Tibial artery (tissue), 4 donors: ENCODE data around the gene USP32.

Experiments used
- DNase-seq, 2 donors: peaks; one replicate each; pipeline ENCODE4 v3.0.0-alpha.2; 2019
- H3K27ac ChIP-seq, 2 donors: fragments of 200-600 bp; sonication (generic) in 1 of 2; 1 replicate in 1 of 2; 2 replicates in 1 of 2; pipeline ENCODE4 v1.5.1; 2018 to 2019; ENCODE audit warnings: mild to moderate bottlenecking in 1 of 2
- H3K27me3 ChIP-seq, 2 donors: fragments of 200-600 bp; sonication (generic) in 1 of 2; one replicate each; pipeline versions ENCODE4 v1.5.1 to v1.6.0; 2016 to 2019
- H3K36me3 ChIP-seq, 3 donors: fragments of 200-600 bp; sonication (generic) in 2 of 3; one replicate each; pipeline ENCODE4 v1.5.1; 2016 to 2019; ENCODE audit warnings: mild to moderate bottlenecking in 2 of 3
- H3K4me1 ChIP-seq, 4 donors: fragments of 200-600 bp; sonication (generic) in 2 of 4; 1 replicate in 3 of 4; 2 replicates in 1 of 4; pipeline ENCODE4 v1.5.1; 2016 to 2019
- H3K4me3 ChIP-seq, 2 donors: fragments of 200-600 bp; sonication (generic) in 1 of 2; 1 replicate in 1 of 2; 2 replicates in 1 of 2; pipeline ENCODE4 v1.5.1; 2018 to 2019; ENCODE audit warnings: mild to moderate bottlenecking in 2 of 2
- H3K9me3 ChIP-seq, 3 donors: fragments of 200-600 bp; sonication (generic) in 1 of 3; one replicate each; pipeline ENCODE4 v1.5.1; 2016 to 2019
- CTCF ChIP-seq, 2 experiments: fragments of 200-600 bp in 1 of 2; fragments of 450-650 bp in 1 of 2; IDR thresholded peaks; one replicate each; pipeline ENCODE4 v1.5.1; 2017 to 2019; ENCODE audit warnings: antibody characterized with exemption in 2 of 2, mild to moderate bottlenecking in 1 of 2, moderate library complexity in 1 of 2
- intact Hi-C: fragments of 100-400 bp; cut with DNase I; formaldehyde crosslinking; loops from one replicate; pipeline ENCODE4 v1.15.0; 2023; ENCODE audit warnings: low total_unique reads

USP32 gene

GRCh38 chr17:60332574-60332973 lies 59.4 kb downstream of the USP32 start:
- no peak overlapping the region for H3K27ac ChIP-seq
- intact Hi-C loops: no loop called here
- no peak for TF ChIP-seq CTCF (IDR thresholded peaks at IDR 0.05)
- DNase-seq: no peak
- no peak overlapping the region for H3K4me3 ChIP-seq
- H3K36me3 ChIP-seq: peaks cover 0 to under 1% (median under 1%) of the 10 kb centered on the region in 3 donors
- H3K9me3 ChIP-seq: no peaks in the 10 kb centered on the region
- H3K4me1 ChIP-seq: no peaks in the 10 kb centered on the region
- no peaks in the 10 kb centered on the region for H3K27me3 ChIP-seq

- Histone ChIP-seq H3K4me1 (peaks cover 0 to 12% (median 3%) of the 10 kb centered on the region in 4 donors), H3K27me3 (no peaks in the 10 kb centered on the region), H3K27ac (no peak overlapping the region), H3K36me3 (no peaks in the 10 kb centered on the region), H3K4me3 (no peak overlapping the region), H3K9me3 (no peaks in the 10 kb centered on the region)
- no peak for TF ChIP-seq CTCF (IDR thresholded peaks at IDR 0.05)
- DNase-seq: no peak
- intact Hi-C loops: no loop called here
These were observed 61.2 kb downstream of the USP32 start for GRCh38 chr17:60330731-60331130.

- H3K27me3 ChIP-seq: no peaks in the 10 kb centered on the region
- DNase-seq: no peak
- H3K4me3 ChIP-seq: no peak overlapping the region
- peaks cover 0 to 12% (median 3%) of the 10 kb centered on the region in 4 donors for H3K4me1 ChIP-seq
- no peak overlapping the region for H3K27ac ChIP-seq
- no peaks in the 10 kb centered on the region for H3K9me3 ChIP-seq
- H3K36me3 ChIP-seq: no peaks in the 10 kb centered on the region
- no peak for TF ChIP-seq CTCF (IDR thresholded peaks at IDR 0.05)
- intact Hi-C loops: no loop called here
These were observed 63.3 kb downstream of the USP32 start for GRCh38 chr17:60328679-60329078.

GRCh38 chr17:60327901-60328273 lies 64.0 kb downstream of the USP32 start:
- no peak overlapping the region for H3K27ac ChIP-seq
- DNase-seq: no peak
- intact Hi-C loops: no loop called here

GRCh38 chr17:60327134-60327900 lies 64.6 kb downstream of the USP32 start:
- Histone ChIP-seq H3K9me3 (no peaks in the 10 kb centered on the region), H3K4me3 (no peak overlapping the region), H3K27me3 (no peaks in the 10 kb centered on the region), H3K4me1 (peaks cover 0 to 12% (median 3%) of the 10 kb centered on the region in 4 donors), H3K36me3 (no peaks in the 10 kb centered on the region), H3K27ac (no peak overlapping the region)
- TF ChIP-seq CTCF (IDR thresholded peaks at IDR 0.05): no peak
- intact Hi-C loops: no loop called here
- no peak for DNase-seq

More at GRCh38 chr17:60327901-60328273, 64.0 kb downstream of the USP32 start:
- Histone ChIP-seq H3K27me3 (no peaks in the 10 kb centered on the region), H3K4me3 (no peak overlapping the region), H3K4me1 (peaks cover 0 to 12% (median 3%) of the 10 kb centered on the region in 4 donors), H3K36me3 (no peaks in the 10 kb centered on the region), H3K9me3 (no peaks in the 10 kb centered on the region)
- TF ChIP-seq CTCF (IDR thresholded peaks at IDR 0.05): no peak
